ENCODE results near the gene PRRT1. TPM values are rescaled to one million over a fixed set of nuclear protein-coding genes. Genes with fewer than 3 reads are reported as not detected.

The PRRT1 gene
- polyA plus RNA-seq, 1 experiment = 0.27 TPM

DNA sequence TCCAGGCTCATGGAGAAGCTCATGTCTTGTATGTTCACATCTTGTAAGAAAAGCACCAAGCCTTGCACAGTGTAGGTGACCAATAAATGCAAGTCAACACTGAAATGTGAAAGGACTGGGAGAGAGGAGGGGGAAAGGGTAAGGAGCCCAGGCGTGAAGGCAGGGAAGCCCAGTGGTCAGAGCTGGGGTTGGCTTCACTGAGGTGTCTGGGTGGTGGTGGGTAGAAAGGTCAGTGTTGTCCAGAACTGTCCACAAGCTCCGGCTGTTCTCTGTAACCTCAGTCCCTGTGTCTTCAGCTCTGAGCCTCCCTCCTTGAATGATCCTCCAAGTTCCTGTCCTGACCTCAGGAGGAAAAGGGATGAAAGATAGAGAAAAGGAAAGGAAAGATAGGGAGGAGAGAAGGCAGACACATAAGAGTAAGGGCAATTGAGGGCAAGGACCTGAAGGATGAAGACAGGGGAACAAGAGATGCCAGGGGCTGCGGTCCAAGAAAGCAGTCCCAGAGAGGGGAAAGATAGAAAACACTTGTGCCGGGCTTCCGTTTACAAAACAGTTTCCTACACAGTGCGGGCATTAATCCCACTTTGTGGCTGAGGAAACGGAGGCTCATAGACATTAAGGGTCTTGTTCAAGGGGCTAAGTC is 40.2 kb downstream of the PRRT1 start:
- Histone ChIP-seq H3K9me3 (ENCODE audit: control insufficient read depth, insufficient read depth, low read length) (no peaks in the 10 kb centered on the region; the same call in 1 of the 2 replicates), H3K4me3 (ENCODE audit: low read depth, low read length) (no peak overlapping the region), H3K27ac (ENCODE audit: low read depth, low read length) (no peak overlapping the region), H3K27me3 (ENCODE audit: control insufficient read depth, insufficient read depth, low read length) (peaks cover 25% of the 10 kb centered on the region)
- TF ChIP-seq CTCF (IDR thresholded peaks at IDR 0.05; ENCODE audit: low read depth, low read length) = no peak
- CTCF ChIA-PET = interaction anchor here (0.5 kb wide), 1 partner anchor 8 kb away, joined by 3 read pairs; no protein-coding TSS in a partner anchor
- POLR2A ChIA-PET = interaction anchor here (0.8 kb wide), 1 partner anchor 11 kb away, joined by 3 read pairs; no protein-coding TSS in a partner anchor
- no peak for DNase-seq (ENCODE audit: low read depth, low spot score)

DNA sequence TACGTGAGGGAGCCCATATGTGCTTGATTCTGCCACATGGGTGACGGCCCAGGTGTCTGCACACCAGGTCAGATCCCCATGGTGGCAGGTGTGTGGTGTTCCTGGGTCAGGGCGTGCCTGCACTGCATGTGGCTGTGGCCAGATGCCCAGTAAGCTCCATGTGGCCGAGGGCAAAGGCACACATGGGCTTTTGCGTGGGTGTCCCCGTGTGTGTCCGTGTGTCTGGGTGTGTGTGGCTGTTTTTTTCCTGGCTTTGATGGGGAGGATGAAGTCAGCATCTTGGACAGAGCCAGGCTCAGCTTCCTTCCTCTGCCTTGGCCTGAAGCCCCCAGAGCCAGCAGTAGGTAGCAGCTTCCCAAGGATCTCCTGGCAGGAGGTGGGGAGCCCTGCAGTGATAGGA is 41.1 kb downstream of the PRRT1 start:
- no peak for TF ChIP-seq CTCF (IDR thresholded peaks at IDR 0.05; ENCODE audit: low read depth, low read length)
- Histone ChIP-seq H3K27me3 (ENCODE audit: control insufficient read depth, insufficient read depth, low read length) (peaks cover 28% of the 10 kb centered on the region), H3K9me3 (ENCODE audit: control insufficient read depth, insufficient read depth, low read length) (no peaks in the 10 kb centered on the region; the same call in 1 of the 2 replicates), H3K4me3 (ENCODE audit: low read depth, low read length) (no peak overlapping the region), H3K27ac (ENCODE audit: low read depth, low read length) (no peak overlapping the region)
- DNase-seq (ENCODE audit: low read depth, low spot score) = no peak
- ChIA-PET POLR2A (interaction anchor here (0.7 to 0.8 kb wide), 2 partner anchors 10 to 18 kb away, joined by 3 to 4 read pairs; no protein-coding TSS in a partner anchor), CTCF (interaction anchor here (1.4 to 2.6 kb wide), 2 partner anchors 8 to 158 kb away, joined by 3 to 18 read pairs; no protein-coding TSS in a partner anchor)

- ChIA-PET POLR2A (interaction anchor here (0.7 to 1.6 kb wide), 2 partner anchors 17 kb away, joined by 4 to 9 read pairs; no protein-coding TSS in a partner anchor), CTCF (interaction anchor here (0.5 to 2.6 kb wide), 3 partner anchors 8 to 157 kb away, joined by 3 to 18 read pairs (median 3); no protein-coding TSS in a partner anchor)
- Histone ChIP-seq H3K9me3 (ENCODE audit: control insufficient read depth, insufficient read depth, low read length) (no peaks in the 10 kb centered on the region), H3K27ac (ENCODE audit: low read depth, low read length) (no peak overlapping the region), H3K27me3 (ENCODE audit: control insufficient read depth, insufficient read depth, low read length) (peaks cover 35% of the 10 kb centered on the region), H3K4me3 (ENCODE audit: low read depth, low read length) (no peak overlapping the region)
- no peak for DNase-seq (ENCODE audit: low read depth, low spot score)
- TF ChIP-seq CTCF (IDR thresholded peaks at IDR 0.05; ENCODE audit: low read depth, low read length) = no peak
Measured at GRCh38 chr6:32109765-32110160, 42.0 kb downstream of the PRRT1 start.

DNA sequence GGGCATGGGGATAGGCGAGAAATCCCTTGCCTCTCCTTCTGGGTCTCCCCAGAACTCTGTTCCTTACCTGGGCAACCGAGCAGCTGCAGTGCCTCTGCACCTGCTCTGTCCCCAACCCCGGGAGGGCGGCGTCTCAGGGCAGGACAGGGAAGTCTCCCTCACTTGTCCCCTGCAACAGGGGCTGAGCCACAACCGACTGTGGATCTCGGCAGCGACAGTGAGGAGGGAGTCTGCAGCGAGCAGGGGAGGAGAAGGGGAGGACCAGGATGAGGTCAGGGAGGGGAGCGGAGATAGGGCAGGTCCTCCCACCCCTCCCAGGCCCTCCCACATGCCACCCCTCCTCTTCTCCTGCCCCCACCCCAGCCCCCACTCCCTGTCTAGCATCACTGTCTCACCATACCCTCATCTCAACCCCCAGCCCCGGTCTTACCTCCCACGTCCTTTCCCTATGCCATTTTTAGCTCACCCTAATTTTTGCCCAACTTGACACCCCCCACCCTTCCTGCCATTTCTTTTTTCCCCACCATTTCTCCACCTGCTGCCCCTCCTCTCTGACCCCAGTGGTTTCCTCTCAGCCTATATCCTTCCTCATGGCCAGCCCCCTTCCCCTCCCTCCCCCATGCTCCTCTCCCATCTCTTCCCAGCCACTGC is 42.5 kb downstream of the PRRT1 start, which contains the start of gene TNXB:
Gene TNXB, minus strand, starts transcription at position 225 of the 651 bp plus-strand sequence. CDS start 11,140 bp downstream, outside the sequence.
- CTCF ChIA-PET = interaction anchor here (0.5 to 2.6 kb wide), 4 partner anchors 9 to 156 kb away, joined by 3 to 18 read pairs (median 4); no protein-coding TSS in a partner anchor
- TF ChIP-seq CTCF (IDR thresholded peaks at IDR 0.05; ENCODE audit: low read depth, low read length) = no peak
- POLR2A ChIA-PET = interaction anchor here (1.6 kb wide), 1 partner anchor 16 kb away, joined by 9 read pairs; no protein-coding TSS in a partner anchor
- H3K27ac ChIP-seq (ENCODE audit: low read depth, low read length) = no peak within 1 kb of the TSS
- H3K27me3 ChIP-seq (ENCODE audit: control insufficient read depth, insufficient read depth, low read length) = peaks cover 39% of the 10 kb centered on the region
- no peak for DNase-seq (ENCODE audit: low read depth, low spot score)
- no peak within 1 kb of the TSS for H3K4me3 ChIP-seq (ENCODE audit: low read depth, low read length)
- no peaks in the 10 kb centered on the region for H3K9me3 ChIP-seq (ENCODE audit: control insufficient read depth, insufficient read depth, low read length)

Data from AG04450 (cell line).